ENCODE results near the gene TRPM1.
"Not testable (repeated sequence)": the region's sequence is repeated elsewhere in the genome, so short reads cannot be mapped to it uniquely, and the experiment has no call there.

TRPM1 gene

GRCh38 chr15:31116423-31117030 is 15.0 kb upstream of the TRPM1 start:
- DNase-seq, result no peak

- no peak for DNase-seq
These were observed 9.6 kb upstream of the TRPM1 start for GRCh38 chr15:31111091-31111647.

- no peak for DNase-seq
These were observed 7.3 kb upstream of the TRPM1 start for GRCh38 chr15:31108836-31109235.

- DNase-seq, result no peak
These were observed 5.2 kb upstream of the TRPM1 start for GRCh38 chr15:31106495-31107300.

GRCh38 chr15:31104003-31104402 is 2.5 kb upstream of the TRPM1 start:
- no peak for DNase-seq

GRCh38 chr15:31102374-31103342 is 1.1 kb upstream of the TRPM1 start:
- DNase-seq, result no peak

- DNase-seq, result no peak
These were observed 455 bp upstream of the TRPM1 start for GRCh38 chr15:31102039-31102321.

GRCh38 chr15:31100738-31101137 is 787 bp downstream of the TRPM1 start:
- DNase-seq, result no peak

- DNase-seq, result no peak
These were observed 2.4 kb downstream of the TRPM1 start for GRCh38 chr15:31098953-31099740.

GRCh38 chr15:31098491-31098917 is 3.0 kb downstream of the TRPM1 start:
- no peak for DNase-seq

GRCh38 chr15:31096563-31096962 is 5.0 kb downstream of the TRPM1 start:
- no peak for DNase-seq

- no peak for DNase-seq
These were observed 10.0 kb downstream of the TRPM1 start for GRCh38 chr15:31091481-31091880.

GRCh38 chr15:31090766-31091165 is 10.8 kb downstream of the TRPM1 start:
- DNase-seq, result no peak

- no peak for DNase-seq
These were observed 12.0 kb downstream of the TRPM1 start for GRCh38 chr15:31089368-31090047.

- DNase-seq, result no peak
These were observed 12.7 kb downstream of the TRPM1 start for GRCh38 chr15:31088672-31089367.

- not testable (repeated sequence) for DNase-seq
These were observed 13.5 kb downstream of the TRPM1 start for GRCh38 chr15:31088041-31088440.

GRCh38 chr15:31086344-31086743 is 15.2 kb downstream of the TRPM1 start:
- DNase-seq, result no peak

- DNase-seq, result no peak
These were observed 16.2 kb downstream of the TRPM1 start for GRCh38 chr15:31085359-31085758.

GRCh38 chr15:31084176-31084575 is 17.3 kb downstream of the TRPM1 start:
- DNase-seq, result no peak

GRCh38 chr15:31083370-31083780 is 18.1 kb downstream of the TRPM1 start:
- DNase-seq, result no peak

GRCh38 chr15:31082771-31083369 is 18.7 kb downstream of the TRPM1 start:
- DNase-seq, result no peak
